Dermis blood vessel endothelial cell (primary cell): ENCODE data around the gene CYP4F11. TPM values are rescaled to one million over a fixed set of nuclear protein-coding genes. Genes with fewer than 3 reads are reported as not detected.
"Not testable (repeated sequence)": the region's sequence is repeated elsewhere in the genome, so short reads cannot be mapped to it uniquely, and the experiment has no call there.

Source experiments
- DNase-seq: peaks from one replicate; pipeline ENCODE4 v3.0.0; 2010
- total RNA-seq: library from RNA; depleted of rRNA; stranded (reverse); fragments of >200 nt; gene quantifications from 2 replicates; pipeline ENCODE4 v1.2.3, GENCODE V29; 2014

The CYP4F11 gene
- total RNA-seq, 1 donor from 2014 or later: not detected

GRCh38 chr19:15874821-15875474, 59.4 kb downstream of the CYP4F11 start:
- DNase-seq: no peak

GRCh38 chr19:15873771-15874170, 60.6 kb downstream of the CYP4F11 start:
- DNase-seq: not testable (repeated sequence)

- no peak for DNase-seq
These were observed 62.8 kb downstream of the CYP4F11 start for GRCh38 chr19:15871570-15871969.

- DNase-seq: no peak
These were observed 64.5 kb downstream of the CYP4F11 start for GRCh38 chr19:15869873-15870272.

DNA sequence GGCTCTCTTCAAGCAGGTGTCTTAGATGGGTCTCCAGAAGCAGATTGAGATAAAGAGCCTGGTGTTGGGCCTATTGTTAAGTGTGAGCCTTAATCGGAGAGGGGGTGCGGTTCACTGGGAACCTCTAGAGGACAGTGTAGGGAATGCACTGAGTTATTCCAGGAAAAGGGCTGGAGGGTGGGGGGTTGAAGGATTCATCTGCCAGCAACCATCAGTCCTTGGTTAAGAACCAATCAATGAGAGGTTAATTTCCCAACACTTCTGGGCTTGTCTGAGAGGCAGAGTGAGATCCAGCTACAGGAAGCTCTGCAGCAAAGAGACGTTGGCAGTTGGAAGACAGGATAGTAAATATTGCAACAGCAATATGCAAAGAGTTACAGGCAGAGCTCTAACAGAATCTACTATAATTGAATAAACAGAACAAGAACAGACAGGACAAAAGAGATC, 65.2 kb downstream of the CYP4F11 start:
- DNase-seq: peak; percentile 66

- DNase-seq: no peak
These were observed 67.7 kb downstream of the CYP4F11 start for GRCh38 chr19:15866636-15867035.

GRCh38 chr19:15864824-15865223, 69.5 kb downstream of the CYP4F11 start:
- no peak for DNase-seq

DNA sequence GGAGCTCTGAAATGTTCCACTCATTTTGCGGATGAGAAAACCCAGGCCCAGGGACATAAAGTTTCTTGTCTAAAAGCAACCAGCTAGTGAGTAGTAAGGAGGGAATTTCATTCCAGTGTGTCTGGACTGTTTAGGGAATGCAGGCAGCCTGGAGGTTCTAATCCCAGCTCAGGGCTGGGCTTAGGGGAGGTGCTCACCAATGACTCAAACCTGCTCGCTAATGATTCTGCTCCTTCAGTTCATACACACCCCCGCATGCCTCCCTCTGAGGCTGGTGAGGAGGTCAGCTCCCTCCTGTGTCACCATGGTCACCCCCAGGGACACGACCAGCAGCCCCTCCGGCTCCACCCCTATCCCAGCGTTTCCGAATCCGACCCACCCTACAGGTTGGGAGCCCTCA, 71.1 kb downstream of the CYP4F11 start:
- no peak for DNase-seq

GRCh38 chr19:15862444-15862843, 71.9 kb downstream of the CYP4F11 start:
- DNase-seq: no peak

Other genes with a start within 250 kb of the CYP4F11 start
- gene OR10H2, start 206.5 kb downstream of the CYP4F11 start, total RNA-seq: not detected in 2 replicates
- gene OR10H3, start 196.5 kb downstream of the CYP4F11 start, total RNA-seq: not detected in 2 replicates
- gene OR10H5, start 146.9 kb downstream of the CYP4F11 start, total RNA-seq: not detected in 2 replicates
- not detected in 2 replicates for gene OR10H1, start 118.9 kb downstream of the CYP4F11 start, total RNA-seq
- not detected in 2 replicates for gene CYP4F2, start 36.5 kb downstream of the CYP4F11 start, total RNA-seq
- not detected in 2 replicates for gene OR10H4, start 14.5 kb upstream of the CYP4F11 start, total RNA-seq
- gene TPM4, start 142.0 kb upstream of the CYP4F11 start, total RNA-seq: 533 and 897 TPM in 2 replicates
- 66.4 and 73.8 TPM in 2 replicates for gene RAB8A, start 177.4 kb upstream of the CYP4F11 start, total RNA-seq
- 0.05 TPM in 1 of 2 replicates, not detected in the other for gene HSH2D, start 209.2 kb upstream of the CYP4F11 start, total RNA-seq
- gene CIB3, start 239.0 kb upstream of the CYP4F11 start, total RNA-seq: not detected in 2 replicates